ENCODE measurements around the gene TBC1D1.

GRCh38 chr4:38003628-38004027, 112.7 kb downstream of the TBC1D1 start:
- no peak for TF ChIP-seq CTCF (IDR thresholded peaks at IDR 0.05; ENCODE audit: low read depth, low read length, poor library complexity, severe bottlenecking)
- TF ChIP-seq EZH2phosphoT487 (IDR thresholded peaks at IDR 0.05; ENCODE audit: borderline replicate concordance, low read length) = no peak

All from DOHH2 (cell line).